SK-N-SH (cell line): Measurements from ENCODE around the gene KPTN. TPM values are rescaled to one million over a fixed set of nuclear protein-coding genes. Genes with fewer than 3 reads are reported as not detected.

Experiments
- CTCF ChIA-PET: fragments of 300-600, 350-600 bp; formaldehyde crosslinking; extraction: SDS; loops from one replicate; lab custom pipeline; 2021; lab: Yijun Ruan, JAX
- POLR2A ChIA-PET: fragments of 350-600 bp; sonication (Branson Sonifier 250); formaldehyde crosslinking; extraction: SDS; loops from one replicate; lab custom pipeline; 2020; ENCODE audit warnings: antibody characterized with exemption, inconsistent platforms; lab: Yijun Ruan, JAX
- DNase-seq: peaks from one replicate; pipeline ENCODE4 v3.0.0; 2012
- H2AFZ ChIP-seq: fragments of 200-600 bp; sonication (generic); 2 replicates; pipeline ENCODE4 v1.8.1; 2016; ENCODE audit warnings: antibody characterized with exemption, mild to moderate bottlenecking, low read depth
- H3F3A ChIP-seq: fragments of 200-600 bp; sonication (generic); replicated peaks from 2 replicates; pipeline ENCODE3; 2016; ENCODE audit warnings: antibody characterized with exemption, mild to moderate bottlenecking; ENCODE audit not compliant: insufficient read depth
- H3K27ac ChIP-seq, 2 experiments: fragments of 200-500 bp in 1 of 2; fragments of 200-600 bp in 1 of 2; sonication (Bioruptor generic) in 1 of 2; sonication (generic), shearing (Covaris generic) in 1 of 2; 2 replicates each; pipeline versions ENCODE4 v1.5.1 to v1.6.1; 2014 to 2016; ENCODE audit warnings: low read depth in 2 of 2, inconsistent platforms in 1 of 2, low read length in 1 of 2, mild to moderate bottlenecking in 1 of 2, mixed read lengths in 1 of 2
- H3K27me3 ChIP-seq: fragments of 200-600 bp; sonication (generic), shearing (Covaris generic); 2 replicates; pipeline ENCODE4 v1.6.1; 2016; ENCODE audit warnings: mixed run types; ENCODE audit not compliant: insufficient read depth
- H3K36me3 ChIP-seq, 2 experiments: fragments of 200-500 bp in 1 of 2; fragments of 200-600 bp in 1 of 2; sonication (Bioruptor generic) in 1 of 2; sonication (generic) in 1 of 2; replicated peaks in 1 of 2; 2 replicates each; pipeline versions ENCODE3 to v1.5.1; 2014 to 2016; ENCODE audit warnings: low read length in 1 of 2, mild to moderate bottlenecking in 1 of 2; ENCODE audit not compliant: insufficient read depth in 2 of 2, control insufficient read depth in 1 of 2
- H3K4me1 ChIP-seq, 2 experiments: fragments of 200-500 bp in 1 of 2; fragments of 200-600 bp in 1 of 2; sonication (Bioruptor generic) in 1 of 2; sonication (generic), shearing (Covaris generic) in 1 of 2; 2 replicates each; pipeline versions ENCODE4 v1.5.1 to v1.6.1; 2014 to 2016; ENCODE audit warnings: low read depth in 1 of 2, low read length in 1 of 2, mixed run types in 1 of 2; ENCODE audit not compliant: insufficient read depth in 2 of 2, control insufficient read depth in 1 of 2
- H3K4me2 ChIP-seq: fragments of 200-600 bp; sonication (generic), shearing (Covaris generic); 2 replicates; pipeline ENCODE4 v1.6.1; 2017; ENCODE audit warnings: mixed run types
- H3K4me3 ChIP-seq, 2 experiments: fragments of 200-500 bp in 1 of 2; fragments of 200-600 bp in 1 of 2; sonication (Bioruptor generic) in 1 of 2; sonication (generic), shearing (Covaris generic) in 1 of 2; 2 replicates each; pipeline versions ENCODE4 v1.5.1 to v1.8.1; 2014 to 2016; ENCODE audit warnings: low read depth in 2 of 2, inconsistent platforms in 1 of 2, low read length in 1 of 2, mild to moderate bottlenecking in 1 of 2, mixed read lengths in 1 of 2, moderate library complexity in 1 of 2
- H3K79me2 ChIP-seq: fragments of 200-600 bp; sonication (generic); 2 replicates; pipeline ENCODE4 v1.8.1; 2017; ENCODE audit warnings: mild to moderate bottlenecking; ENCODE audit not compliant: insufficient read depth
- H3K9ac ChIP-seq: fragments of 200-600 bp; sonication (generic); 2 replicates; pipeline ENCODE4 v1.6.1; 2017; ENCODE audit warnings: mixed run types
- H3K9me2 ChIP-seq: fragments of 200-600 bp; sonication (generic); 2 replicates; pipeline ENCODE4 v1.6.1; 2017; ENCODE audit warnings: mixed run types
- H3K9me3 ChIP-seq: fragments of 200-600 bp; sonication (generic); 2 replicates; pipeline ENCODE4 v1.6.1; 2017; ENCODE audit warnings: mixed run types, mild to moderate bottlenecking, moderate library complexity
- H4K20me1 ChIP-seq: fragments of 200-600 bp; sonication (generic); 2 replicates; pipeline ENCODE4 v1.6.1; 2017; ENCODE audit warnings: mild to moderate bottlenecking, mixed run types; ENCODE audit not compliant: insufficient read depth
- CHD2 ChIP-seq: fragments of 150-350 bp; IDR thresholded peaks from 2 replicates; pipeline ENCODE4 v1.6.1; 2018; ENCODE audit warnings: low read length; ENCODE audit not compliant: partially characterized antibody
- ELF1 ChIP-seq: IDR thresholded peaks from 2 replicates; pipeline ENCODE4 v1.4.0; 2012
- EZH2phosphoT487 ChIP-seq: fragments of 200-600 bp; sonication (generic); IDR thresholded peaks from 2 replicates; pipeline ENCODE4 v1.6.1; 2017; ENCODE audit warnings: low read depth, mixed run types, mild to moderate bottlenecking, antibody characterized with exemption, moderate library complexity, borderline replicate concordance
- GABPA ChIP-seq: IDR thresholded peaks from 2 replicates; pipeline ENCODE4 v1.4.0; 2012; ENCODE audit warnings: low read depth, mild to moderate bottlenecking
- NFIC ChIP-seq: IDR thresholded peaks from 2 replicates; pipeline ENCODE4 v1.4.0; 2012; ENCODE audit warnings: borderline replicate concordance
- RFX5 ChIP-seq: IDR thresholded peaks from 2 replicates; pipeline ENCODE4 v1.6.1; 2012; ENCODE audit warnings: mild to moderate bottlenecking, improper control_type of control experiment, low read length
- WGBS: methylation state at CpG from one replicate; pipeline ENCODE4 v1.1.6; 2017; ENCODE audit warnings: low lambda C conversion rate; 5-methylcytosine and 5-hydroxymethylcytosine counted together
- polyA plus RNA-seq, 3 experiments: library from polyadenylated mRNA; depleted of rRNA; stranded (reverse); fragments of >200 nt; gene quantifications; 2 replicates each; pipeline ENCODE4 v1.2.3, GENCODE V29; 2012
- TF ChIP-seq, protein P1 (sequence below): fragments of 200-600 bp; sonication (generic); IDR thresholded peaks from 2 replicates; pipeline ENCODE4 v1.6.1; 2017; ENCODE audit warnings: antibody characterized with exemption, mild to moderate bottlenecking, moderate library complexity
- TF ChIP-seq, protein P2 (sequence below): IDR thresholded peaks from 2 replicates; pipeline ENCODE4 v1.6.1; 2012; ENCODE audit warnings: mild to moderate bottlenecking, low read depth, low read length, moderate library complexity
- TF ChIP-seq, protein P3 (sequence below): fragments of 150-350 bp; IDR thresholded peaks from 2 replicates; pipeline ENCODE4 v1.6.1; 2016; ENCODE audit warnings: mild to moderate bottlenecking, low read depth, low read length
- TF ChIP-seq, protein P4 (sequence below): IDR thresholded peaks from 2 replicates; pipeline ENCODE4 v1.4.0; 2012; ENCODE audit warnings: low read depth
- TF ChIP-seq, protein P5 (sequence below): IDR thresholded peaks from 2 replicates; pipeline ENCODE4 v1.4.0; 2012; ENCODE audit warnings: low read depth, borderline replicate concordance

Gene KPTN
- polyA plus RNA-seq, 1 of the 3 experiments (the other 2 are of a cell fraction), result 15.8 TPM

DNA sequence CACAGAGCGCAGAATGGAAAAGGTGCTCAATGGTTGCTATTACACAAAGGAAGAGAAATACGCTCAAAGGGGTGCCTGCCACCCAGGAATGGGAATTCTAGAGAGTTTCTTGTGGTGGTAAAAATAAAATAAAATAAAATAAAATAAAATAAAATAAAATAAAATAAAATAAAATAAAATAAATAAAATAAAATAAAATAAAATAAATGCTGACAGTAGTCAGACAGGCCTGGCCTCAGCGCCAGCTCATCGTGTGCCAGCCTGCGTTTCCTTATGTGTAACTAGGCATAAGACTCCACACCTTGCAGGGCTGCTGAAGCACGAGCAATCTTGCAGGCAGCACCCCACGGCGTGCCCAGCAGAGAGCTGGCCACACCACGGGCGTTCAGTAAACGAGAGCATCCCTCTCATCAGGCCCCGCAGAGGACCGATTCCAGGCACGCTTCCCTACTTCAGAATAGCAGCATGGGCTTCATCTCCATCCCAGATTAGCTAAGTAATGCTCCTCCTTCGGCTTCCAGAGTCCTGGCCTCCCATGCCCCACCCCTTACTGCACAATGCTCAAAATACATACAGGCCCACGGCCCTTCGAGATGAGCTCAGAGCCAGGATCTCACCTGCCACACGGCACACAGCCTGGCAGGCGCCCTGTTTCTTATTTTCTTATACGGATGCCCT, 25.3 kb upstream of the KPTN start:
- no peak for DNase-seq
- Histone ChIP-seq H3K4me1 (peaks cover 15 to 40% of the 10 kb centered on the region in 2 experiments; a peak in 3 of 4 replicates), H3K79me2 (peaks cover 87% of the 10 kb centered on the region), H3K9me3 (no peaks in the 10 kb centered on the region), H3K27ac (peak overlapping the region in 1 of 2 experiments; percentile 27; a peak in 1 of 4 replicates), H2AFZ (no peak overlapping the region), H3K9ac (no peak overlapping the region), H3K27me3 (no peaks in the 10 kb centered on the region), H3K36me3 (peaks cover 0 to 7% of the 10 kb centered on the region in 2 experiments), H3K4me2 (0 out of 2 replicates have a peak overlapping the region, but pooled peaks have one; percentile 20), H3K4me3 (no peak overlapping the region), H4K20me1 (peaks cover 38% of the 10 kb centered on the region)
- CTCF ChIA-PET, result interaction anchor here (0.6 to 7.9 kb wide), 6 partner anchors 21 to 236 kb away, joined by 3 to 168 read pairs (median 4); partner anchors contain the start of gene NOP53
- WGBS, result 92% methylated on average over 17 of the region's 20 CpGs
- TF ChIP-seq, protein P1, sequence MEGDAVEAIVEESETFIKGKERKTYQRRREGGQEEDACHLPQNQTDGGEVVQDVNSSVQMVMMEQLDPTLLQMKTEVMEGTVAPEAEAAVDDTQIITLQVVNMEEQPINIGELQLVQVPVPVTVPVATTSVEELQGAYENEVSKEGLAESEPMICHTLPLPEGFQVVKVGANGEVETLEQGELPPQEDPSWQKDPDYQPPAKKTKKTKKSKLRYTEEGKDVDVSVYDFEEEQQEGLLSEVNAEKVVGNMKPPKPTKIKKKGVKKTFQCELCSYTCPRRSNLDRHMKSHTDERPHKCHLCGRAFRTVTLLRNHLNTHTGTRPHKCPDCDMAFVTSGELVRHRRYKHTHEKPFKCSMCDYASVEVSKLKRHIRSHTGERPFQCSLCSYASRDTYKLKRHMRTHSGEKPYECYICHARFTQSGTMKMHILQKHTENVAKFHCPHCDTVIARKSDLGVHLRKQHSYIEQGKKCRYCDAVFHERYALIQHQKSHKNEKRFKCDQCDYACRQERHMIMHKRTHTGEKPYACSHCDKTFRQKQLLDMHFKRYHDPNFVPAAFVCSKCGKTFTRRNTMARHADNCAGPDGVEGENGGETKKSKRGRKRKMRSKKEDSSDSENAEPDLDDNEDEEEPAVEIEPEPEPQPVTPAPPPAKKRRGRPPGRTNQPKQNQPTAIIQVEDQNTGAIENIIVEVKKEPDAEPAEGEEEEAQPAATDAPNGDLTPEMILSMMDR, result no peak
- no peak for TF ChIP-seq EZH2phosphoT487
- TF ChIP-seq, protein P2, sequence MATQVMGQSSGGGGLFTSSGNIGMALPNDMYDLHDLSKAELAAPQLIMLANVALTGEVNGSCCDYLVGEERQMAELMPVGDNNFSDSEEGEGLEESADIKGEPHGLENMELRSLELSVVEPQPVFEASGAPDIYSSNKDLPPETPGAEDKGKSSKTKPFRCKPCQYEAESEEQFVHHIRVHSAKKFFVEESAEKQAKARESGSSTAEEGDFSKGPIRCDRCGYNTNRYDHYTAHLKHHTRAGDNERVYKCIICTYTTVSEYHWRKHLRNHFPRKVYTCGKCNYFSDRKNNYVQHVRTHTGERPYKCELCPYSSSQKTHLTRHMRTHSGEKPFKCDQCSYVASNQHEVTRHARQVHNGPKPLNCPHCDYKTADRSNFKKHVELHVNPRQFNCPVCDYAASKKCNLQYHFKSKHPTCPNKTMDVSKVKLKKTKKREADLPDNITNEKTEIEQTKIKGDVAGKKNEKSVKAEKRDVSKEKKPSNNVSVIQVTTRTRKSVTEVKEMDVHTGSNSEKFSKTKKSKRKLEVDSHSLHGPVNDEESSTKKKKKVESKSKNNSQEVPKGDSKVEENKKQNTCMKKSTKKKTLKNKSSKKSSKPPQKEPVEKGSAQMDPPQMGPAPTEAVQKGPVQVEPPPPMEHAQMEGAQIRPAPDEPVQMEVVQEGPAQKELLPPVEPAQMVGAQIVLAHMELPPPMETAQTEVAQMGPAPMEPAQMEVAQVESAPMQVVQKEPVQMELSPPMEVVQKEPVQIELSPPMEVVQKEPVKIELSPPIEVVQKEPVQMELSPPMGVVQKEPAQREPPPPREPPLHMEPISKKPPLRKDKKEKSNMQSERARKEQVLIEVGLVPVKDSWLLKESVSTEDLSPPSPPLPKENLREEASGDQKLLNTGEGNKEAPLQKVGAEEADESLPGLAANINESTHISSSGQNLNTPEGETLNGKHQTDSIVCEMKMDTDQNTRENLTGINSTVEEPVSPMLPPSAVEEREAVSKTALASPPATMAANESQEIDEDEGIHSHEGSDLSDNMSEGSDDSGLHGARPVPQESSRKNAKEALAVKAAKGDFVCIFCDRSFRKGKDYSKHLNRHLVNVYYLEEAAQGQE, result no peak
- TF ChIP-seq, all 33 proteins: peak for 0
- H3K9me2 ChIP-seq, result no peaks in the 10 kb centered on the region
- POLR2A ChIA-PET, result no interaction called here
- H3F3A ChIP-seq, result no peaks in the 10 kb centered on the region

DNA sequence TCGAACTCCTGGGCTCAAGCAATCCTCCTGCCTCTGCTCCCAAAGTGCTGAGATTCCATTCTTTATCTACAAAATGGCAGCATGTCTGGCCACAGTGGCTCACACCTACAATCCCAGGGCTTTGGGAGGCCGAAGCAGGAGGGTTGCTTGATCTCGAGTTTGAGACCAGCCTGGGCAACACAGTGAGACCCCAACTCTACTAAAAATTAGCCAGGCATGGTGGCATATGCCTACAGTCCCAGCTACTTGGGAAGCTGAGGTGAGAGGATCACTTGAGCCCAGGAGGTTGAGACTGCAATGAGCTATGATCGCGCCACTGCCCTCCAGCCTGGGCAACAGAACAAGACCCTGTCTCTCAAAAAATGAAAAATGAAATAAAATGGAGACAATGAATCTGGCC, 24.7 kb upstream of the KPTN start:
- WGBS, result 96% methylated on average over 5 of the region's 5 CpGs
- H2AFZ ChIP-seq, result no peak overlapping the region
- peaks cover 38% of the 10 kb centered on the region for H4K20me1 ChIP-seq
- H3K4me1 ChIP-seq, result peaks cover 15 to 36% of the 10 kb centered on the region in 2 experiments; a peak in 3 of 4 replicates
- no peaks in the 10 kb centered on the region for H3K9me2 ChIP-seq
- H3K79me2 ChIP-seq, result peaks cover 84% of the 10 kb centered on the region
- no peak overlapping the region for H3K4me2 ChIP-seq
- no peak for TF ChIP-seq RFX5
- TF ChIP-seq, protein P3, sequence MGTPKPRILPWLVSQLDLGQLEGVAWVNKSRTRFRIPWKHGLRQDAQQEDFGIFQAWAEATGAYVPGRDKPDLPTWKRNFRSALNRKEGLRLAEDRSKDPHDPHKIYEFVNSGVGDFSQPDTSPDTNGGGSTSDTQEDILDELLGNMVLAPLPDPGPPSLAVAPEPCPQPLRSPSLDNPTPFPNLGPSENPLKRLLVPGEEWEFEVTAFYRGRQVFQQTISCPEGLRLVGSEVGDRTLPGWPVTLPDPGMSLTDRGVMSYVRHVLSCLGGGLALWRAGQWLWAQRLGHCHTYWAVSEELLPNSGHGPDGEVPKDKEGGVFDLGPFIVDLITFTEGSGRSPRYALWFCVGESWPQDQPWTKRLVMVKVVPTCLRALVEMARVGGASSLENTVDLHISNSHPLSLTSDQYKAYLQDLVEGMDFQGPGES, result no peak
- TF ChIP-seq, protein P4, sequence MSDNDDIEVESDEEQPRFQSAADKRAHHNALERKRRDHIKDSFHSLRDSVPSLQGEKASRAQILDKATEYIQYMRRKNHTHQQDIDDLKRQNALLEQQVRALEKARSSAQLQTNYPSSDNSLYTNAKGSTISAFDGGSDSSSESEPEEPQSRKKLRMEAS, result no peak
- TF ChIP-seq CHD2, result no peak
- no peak for TF ChIP-seq NFIC
- TF ChIP-seq ELF1, result no peak
- TF ChIP-seq, protein P5, sequence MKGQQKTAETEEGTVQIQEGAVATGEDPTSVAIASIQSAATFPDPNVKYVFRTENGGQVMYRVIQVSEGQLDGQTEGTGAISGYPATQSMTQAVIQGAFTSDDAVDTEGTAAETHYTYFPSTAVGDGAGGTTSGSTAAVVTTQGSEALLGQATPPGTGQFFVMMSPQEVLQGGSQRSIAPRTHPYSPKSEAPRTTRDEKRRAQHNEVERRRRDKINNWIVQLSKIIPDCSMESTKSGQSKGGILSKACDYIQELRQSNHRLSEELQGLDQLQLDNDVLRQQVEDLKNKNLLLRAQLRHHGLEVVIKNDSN, result no peak
- no peak for TF ChIP-seq GABPA
- DNase-seq, result no peak
- no peak overlapping the region for H3K9ac ChIP-seq
- no peak overlapping the region for H3K27ac ChIP-seq
- H3K36me3 ChIP-seq, result peaks cover 6 to 8% of the 10 kb centered on the region in 2 experiments
- H3F3A ChIP-seq, result no peaks in the 10 kb centered on the region
- no peak overlapping the region for H3K4me3 ChIP-seq
- H3K27me3 ChIP-seq, result no peaks in the 10 kb centered on the region
- ChIA-PET POLR2A (no interaction called here), CTCF (interaction anchor here (0.8 to 7.9 kb wide), 9 partner anchors 20 to 237 kb away, joined by 3 to 168 read pairs (median 5); partner anchors contain the start of genes NOP53 and SLC8A2)
- H3K9me3 ChIP-seq, result no peaks in the 10 kb centered on the region
